Tibial nerve (tissue), 4 donors: ENCODE measurements around the gene GCLM. TPM values are rescaled to one million over a fixed set of nuclear protein-coding genes. Genes with fewer than 3 reads are reported as not detected.

Experiments used
- DNase-seq, 2 donors: peaks; one replicate each; pipeline ENCODE4 v3.0.0-alpha.2; 2019; ENCODE audit warnings: low spot score in 2 of 2
- H3K27ac ChIP-seq, 4 donors: fragments of 200-600 bp; sonication (generic) in 3 of 4; one replicate each; pipeline ENCODE4 v1.5.1; 2017 to 2019; ENCODE audit warnings: mild to moderate bottlenecking in 1 of 4
- H3K27me3 ChIP-seq, 2 donors: fragments of 200-600 bp; sonication (generic) in 1 of 2; one replicate each; pipeline versions ENCODE4 v1.5.1 to v1.6.0; 2017 to 2019
- H3K36me3 ChIP-seq, 3 donors: fragments of 200-600 bp; sonication (generic); one replicate each; pipeline ENCODE4 v1.5.1; 2018 to 2019
- H3K4me1 ChIP-seq, 4 donors: fragments of 200-600 bp; sonication (generic) in 3 of 4; one replicate each; pipeline ENCODE4 v1.5.1; 2017 to 2019
- H3K4me3 ChIP-seq, 4 donors: fragments of 200-600 bp; sonication (generic) in 3 of 4; one replicate each; pipeline ENCODE4 v1.5.1; 2017 to 2019; ENCODE audit warnings: mild to moderate bottlenecking in 1 of 4, moderate library complexity in 1 of 4
- H3K9me3 ChIP-seq, 4 donors: fragments of 200-600 bp; sonication (generic) in 3 of 4; one replicate each; pipeline ENCODE4 v1.5.1; 2017 to 2019
- EP300 ChIP-seq, 2 donors: sonication (generic); formaldehyde crosslinking; IDR thresholded peaks; one replicate each; pipeline ENCODE4 v1.6.1; 2017; ENCODE audit warnings: antibody characterized with exemption in 2 of 2, mild to moderate bottlenecking in 1 of 2
- POLR2A ChIP-seq, 2 donors: fragments of 450-650 bp; IDR thresholded peaks; one replicate each; pipeline ENCODE4 v1.6.1; 2017; ENCODE audit warnings: antibody characterized with exemption in 2 of 2, mild to moderate bottlenecking in 2 of 2, moderate library complexity in 2 of 2
- WGBS, 2 donors: methylation state at CpG; one replicate each; pipeline ENCODE4 v1.1.5; 2018; 5-methylcytosine and 5-hydroxymethylcytosine counted together
- total RNA-seq, 4 donors: library from RNA; depleted of rRNA; stranded (reverse); fragments of >200 nt; gene quantifications; one replicate each; pipeline ENCODE4 v1.1.0, GENCODE V29; 2016
- TF ChIP-seq, protein P1 (sequence below), 5 experiments: fragments of 200-600 bp in 3 of 5; fragments of 450-650 bp in 2 of 5; sonication (generic) in 3 of 5; IDR thresholded peaks; one replicate each; pipeline ENCODE4 v1.5.1; 2016 to 2019; ENCODE audit warnings: antibody characterized with exemption in 5 of 5, mild to moderate bottlenecking in 3 of 5, moderate library complexity in 2 of 5

The GCLM gene
- total RNA-seq, 4 donors from 2014 or later: 13.1 to 36.3 (median 19.1) TPM

DNA sequence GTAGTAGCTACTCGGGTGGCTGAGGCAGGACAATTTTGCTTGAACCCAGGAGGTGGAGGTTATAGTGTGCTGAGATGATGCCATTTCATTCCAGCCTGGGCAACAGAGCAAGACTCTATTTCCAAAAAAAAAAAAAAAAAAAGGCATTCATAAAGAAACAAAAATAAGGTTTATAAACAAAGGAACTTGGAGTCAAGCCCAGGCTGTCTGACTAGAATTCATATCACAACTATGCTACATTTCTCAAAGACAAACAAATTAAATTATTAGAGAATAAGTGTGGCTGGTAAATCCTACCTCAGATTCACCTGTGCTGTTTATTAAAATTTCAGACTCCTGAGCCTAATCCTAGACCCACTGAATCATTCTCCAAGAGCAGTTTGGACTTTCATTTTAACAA is 4.2 kb downstream of the GCLM start:
- H3K36me3 ChIP-seq: peaks cover 0 to 14% (median 0%) of the 10 kb centered on the region in 3 donors
- H3K4me3 ChIP-seq: no peak overlapping the region
- WGBS, 2 donors: 36 to 50% methylated on average over 1 of the region's 1 CpG
- DNase-seq: no peak
- TF ChIP-seq EP300 (IDR thresholded peaks at IDR 0.05) (no peak), POLR2A (IDR thresholded peaks at IDR 0.05) (no peak)
- TF ChIP-seq, protein P1, sequence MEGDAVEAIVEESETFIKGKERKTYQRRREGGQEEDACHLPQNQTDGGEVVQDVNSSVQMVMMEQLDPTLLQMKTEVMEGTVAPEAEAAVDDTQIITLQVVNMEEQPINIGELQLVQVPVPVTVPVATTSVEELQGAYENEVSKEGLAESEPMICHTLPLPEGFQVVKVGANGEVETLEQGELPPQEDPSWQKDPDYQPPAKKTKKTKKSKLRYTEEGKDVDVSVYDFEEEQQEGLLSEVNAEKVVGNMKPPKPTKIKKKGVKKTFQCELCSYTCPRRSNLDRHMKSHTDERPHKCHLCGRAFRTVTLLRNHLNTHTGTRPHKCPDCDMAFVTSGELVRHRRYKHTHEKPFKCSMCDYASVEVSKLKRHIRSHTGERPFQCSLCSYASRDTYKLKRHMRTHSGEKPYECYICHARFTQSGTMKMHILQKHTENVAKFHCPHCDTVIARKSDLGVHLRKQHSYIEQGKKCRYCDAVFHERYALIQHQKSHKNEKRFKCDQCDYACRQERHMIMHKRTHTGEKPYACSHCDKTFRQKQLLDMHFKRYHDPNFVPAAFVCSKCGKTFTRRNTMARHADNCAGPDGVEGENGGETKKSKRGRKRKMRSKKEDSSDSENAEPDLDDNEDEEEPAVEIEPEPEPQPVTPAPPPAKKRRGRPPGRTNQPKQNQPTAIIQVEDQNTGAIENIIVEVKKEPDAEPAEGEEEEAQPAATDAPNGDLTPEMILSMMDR (IDR thresholded peaks at IDR 0.05): no peak
- H3K27me3 ChIP-seq: no peaks in the 10 kb centered on the region
- no peaks in the 10 kb centered on the region for H3K9me3 ChIP-seq
- H3K4me1 ChIP-seq: peaks cover 0 to 40% (median 11%) of the 10 kb centered on the region in 4 donors
- no peak overlapping the region for H3K27ac ChIP-seq

DNA sequence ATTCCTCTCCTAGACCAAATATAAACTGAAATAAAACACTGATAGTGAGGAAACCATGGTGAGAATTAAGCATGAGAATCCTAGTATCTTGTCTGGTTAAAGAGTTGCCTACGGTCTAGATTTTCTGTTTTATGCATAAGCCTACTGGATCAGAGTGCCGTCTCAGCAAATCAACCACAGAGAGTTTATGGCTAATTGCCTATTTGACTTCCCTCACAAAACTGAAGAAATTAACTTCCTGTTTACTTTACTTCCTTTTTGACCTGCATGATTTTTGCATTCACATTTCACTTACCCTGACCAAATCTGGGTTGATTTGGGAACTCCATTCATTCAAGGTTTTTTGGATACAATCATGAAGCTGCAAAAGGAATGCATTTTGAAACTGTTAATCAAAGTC is 5.0 kb downstream of the GCLM start:
- peak overlapping the region in 1 of 4 donors; percentile 10 for H3K27ac ChIP-seq
- 40 to 50% methylated on average over 2 of the region's 2 CpGs for WGBS, 2 donors
- DNase-seq: no peak

DNA sequence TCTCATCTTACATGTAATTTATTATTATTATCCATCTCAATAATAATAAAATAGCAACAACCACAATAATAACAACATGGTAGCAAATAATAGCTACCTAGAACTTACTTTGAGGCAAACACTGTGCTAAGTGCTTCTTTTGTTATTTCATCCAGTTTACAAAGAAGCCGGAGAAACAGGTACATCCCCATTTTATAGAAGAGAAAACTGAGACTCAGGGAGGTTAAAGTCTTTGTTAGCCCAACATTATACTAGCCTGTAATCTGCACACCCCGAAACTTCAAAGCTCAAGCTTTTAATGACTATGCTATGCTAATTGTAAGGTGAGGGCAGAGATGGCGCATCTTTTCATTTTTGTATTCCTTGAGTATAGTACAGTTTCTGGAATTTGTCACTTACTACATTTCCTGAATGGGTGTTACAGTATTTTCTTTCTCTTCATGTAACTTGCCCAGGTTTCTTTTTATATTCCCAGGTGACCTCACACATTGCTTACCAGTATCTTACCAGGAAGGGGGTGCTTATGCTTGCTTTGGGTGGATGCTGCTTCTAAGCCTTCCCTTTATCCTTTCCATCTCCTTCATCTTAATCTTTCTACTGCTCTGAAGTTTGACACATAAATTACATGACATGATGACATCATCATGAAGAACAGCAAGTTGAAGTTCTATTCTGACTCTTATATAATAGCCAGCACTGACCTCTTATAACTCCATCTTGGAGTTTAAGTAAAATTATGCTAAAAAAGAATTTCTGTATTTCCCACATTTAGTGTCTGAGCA is 8.3 kb downstream of the GCLM start:
- TF ChIP-seq, protein P1 (IDR thresholded peaks at IDR 0.05): no peak
- TF ChIP-seq EP300 (IDR thresholded peaks at IDR 0.05): no peak
- no peak for TF ChIP-seq POLR2A (IDR thresholded peaks at IDR 0.05)
- no peaks in the 10 kb centered on the region for H3K9me3 ChIP-seq
- peaks cover 0 to 43% (median 2%) of the 10 kb centered on the region in 3 donors for H3K36me3 ChIP-seq
- DNase-seq: no peak
- H3K4me1 ChIP-seq: peaks cover 0 to 23% (median 3%) of the 10 kb centered on the region in 4 donors
- WGBS, 2 donors: 97% methylated on average over 3 of the region's 3 CpGs
- no peak overlapping the region for H3K27ac ChIP-seq
- H3K27me3 ChIP-seq: no peaks in the 10 kb centered on the region
- no peak overlapping the region for H3K4me3 ChIP-seq

More for the DNA sequence above, 5.0 kb downstream of the GCLM start:
- H3K36me3 ChIP-seq: peaks cover 0 to 17% (median 0%) of the 10 kb centered on the region in 3 donors
- H3K9me3 ChIP-seq: no peaks in the 10 kb centered on the region
- H3K4me1 ChIP-seq: peaks cover 0 to 40% (median 11%) of the 10 kb centered on the region in 4 donors
- H3K4me3 ChIP-seq: no peak overlapping the region
- TF ChIP-seq POLR2A (IDR thresholded peaks at IDR 0.05) (no peak), EP300 (IDR thresholded peaks at IDR 0.05) (peak in 1 of 2 donors; percentile 12)
- TF ChIP-seq, protein P1 (IDR thresholded peaks at IDR 0.05): no peak
- H3K27me3 ChIP-seq: no peaks in the 10 kb centered on the region

DNA sequence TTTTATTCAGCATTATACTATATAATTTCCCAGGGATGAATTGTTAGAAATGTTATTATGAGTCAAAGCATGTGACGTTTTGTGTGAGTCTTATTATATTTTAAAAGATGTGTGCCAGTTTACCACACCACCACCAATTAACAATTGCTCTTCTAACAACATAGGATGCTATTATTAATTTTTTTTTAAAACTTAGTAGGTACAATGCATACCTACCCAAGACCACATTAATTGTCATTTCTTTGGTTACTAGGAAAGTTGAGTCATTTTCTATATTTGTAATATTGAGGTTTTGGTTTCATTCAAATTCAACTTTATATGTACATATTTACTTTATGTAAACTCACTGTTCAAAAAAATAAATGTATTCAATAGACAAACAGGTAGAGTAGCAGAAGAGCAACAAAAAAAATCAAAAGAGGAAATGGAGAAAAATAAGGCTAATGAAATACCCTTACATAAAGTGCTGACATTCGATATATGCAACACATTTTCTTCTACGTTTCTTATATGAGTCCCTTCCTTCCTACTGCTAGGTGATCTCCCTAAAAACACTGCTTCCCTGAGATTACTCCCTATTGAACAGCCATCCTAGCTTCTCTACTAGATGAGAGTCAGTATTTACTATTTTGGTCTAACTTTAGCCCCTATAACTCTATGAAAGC is 9.6 kb downstream of the GCLM start:
- H3K27ac ChIP-seq: no peak overlapping the region
- no peak for DNase-seq
- H3K27me3 ChIP-seq: no peaks in the 10 kb centered on the region
- TF ChIP-seq EP300 (IDR thresholded peaks at IDR 0.05) (no peak), POLR2A (IDR thresholded peaks at IDR 0.05) (no peak)
- TF ChIP-seq, protein P1 (IDR thresholded peaks at IDR 0.05): no peak
- peaks cover 0 to 12% (median 3%) of the 10 kb centered on the region in 4 donors for H3K4me1 ChIP-seq
- peaks cover 0 to 53% (median 6%) of the 10 kb centered on the region in 3 donors for H3K36me3 ChIP-seq
- no peaks in the 10 kb centered on the region for H3K9me3 ChIP-seq
- 86 to 87% methylated on average over 3 of the region's 3 CpGs for WGBS, 2 donors
- no peak overlapping the region for H3K4me3 ChIP-seq

DNA sequence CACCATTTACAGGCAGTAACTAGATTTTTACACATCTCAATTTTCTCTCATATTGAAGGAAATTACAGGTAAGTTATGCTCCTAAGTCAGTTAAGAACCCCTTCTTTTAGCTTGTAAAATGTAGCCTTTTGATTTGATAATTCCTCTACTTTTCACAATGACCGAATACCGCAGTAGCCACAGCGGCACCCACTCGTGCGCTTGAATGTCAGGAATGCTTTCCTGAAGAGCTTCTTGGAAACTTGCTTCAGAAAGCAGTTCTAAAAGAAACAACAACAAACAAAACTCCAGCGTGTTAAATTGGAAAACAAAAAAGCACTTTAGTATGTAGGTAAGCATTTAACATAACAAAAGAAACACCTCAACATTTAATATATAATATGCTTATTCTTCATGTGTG is 20.3 kb downstream of the GCLM start:
- no peak for TF ChIP-seq POLR2A (IDR thresholded peaks at IDR 0.05)
- TF ChIP-seq, protein P1 (IDR thresholded peaks at IDR 0.05): no peak
- no peak for TF ChIP-seq EP300 (IDR thresholded peaks at IDR 0.05)
- 58 to 71% methylated on average over 6 of the region's 6 CpGs for WGBS, 2 donors

More for the DNA sequence above, 20.3 kb downstream of the GCLM start:
- H3K27ac ChIP-seq: no peak overlapping the region
- no peaks in the 10 kb centered on the region for H3K9me3 ChIP-seq
- DNase-seq: no peak
- H3K27me3 ChIP-seq: no peaks in the 10 kb centered on the region
- H3K4me1 ChIP-seq: no peaks in the 10 kb centered on the region
- H3K36me3 ChIP-seq: peaks cover 0 to 27% (median 0%) of the 10 kb centered on the region in 3 donors
- no peak overlapping the region for H3K4me3 ChIP-seq
